Measurements from ENCODE around the gene UBQLN1.

- TF ChIP-seq ZNF274 (IDR thresholded peaks at IDR 0.05; ENCODE audit: low read depth, low read length) (no peak), SUZ12 (IDR thresholded peaks at IDR 0.05; ENCODE audit: extremely low read depth, insufficient read depth, insufficient read length) (no peak), YY1 (IDR thresholded peaks at IDR 0.05; ENCODE audit: insufficient read depth, insufficient read length) (no peak)
These were observed 79.2 kb downstream of the UBQLN1 start for GRCh38 chr9:83628540-83628939.

All from NT2/D1 (cell line).